Thyroid gland (tissue), 4 donors: ENCODE measurements around the gene CERT1. TPM values are rescaled to one million over a fixed set of nuclear protein-coding genes. Genes with fewer than 3 reads are reported as not detected.

Source experiments
- DNase-seq, 2 donors: peaks; one replicate each; pipeline ENCODE4 v3.0.0-alpha.2; 2019
- H3K27ac ChIP-seq, 3 donors: fragments of 200-600 bp; sonication (generic); 1 replicate in 2 of 3; 2 replicates in 1 of 3; pipeline ENCODE4 v1.5.1; 2016 to 2019; ENCODE audit warnings: mild to moderate bottlenecking in 1 of 3, moderate library complexity in 1 of 3
- H3K27me3 ChIP-seq: fragments of 200-600 bp; sonication (generic); one replicate; pipeline ENCODE4 v1.5.1; 2019
- H3K36me3 ChIP-seq, 2 donors: fragments of 200-600 bp; sonication (generic); one replicate each; pipeline ENCODE4 v1.5.1; 2016 to 2019
- H3K4me1 ChIP-seq, 2 donors: fragments of 200-600 bp; sonication (generic); one replicate each; pipeline ENCODE4 v1.5.1; 2017 to 2019
- H3K4me3 ChIP-seq, 3 donors: fragments of 200-600 bp; sonication (generic); replicated peaks in 1 of 3; 1 replicate in 2 of 3; 2 replicates in 1 of 3; pipeline ENCODE4 v1.5.1; 2016; ENCODE audit warnings: mild to moderate bottlenecking in 1 of 3
- H3K9me3 ChIP-seq: fragments of 200-600 bp; sonication (generic); one replicate; pipeline ENCODE4 v1.5.1; 2017
- CTCF ChIP-seq, 6 experiments: fragments of 200-600 bp in 3 of 6; fragments of 450-650 bp in 3 of 6; sonication (generic) in 3 of 6; IDR thresholded peaks; one replicate each; pipeline ENCODE4 v1.5.1; 2016 to 2019; ENCODE audit warnings: antibody characterized with exemption in 6 of 6, mild to moderate bottlenecking in 2 of 6, inconsistent platforms in 1 of 6, moderate library complexity in 1 of 6
- POLR2A ChIP-seq, 2 donors: fragments of 450-650 bp; IDR thresholded peaks; one replicate each; pipeline ENCODE4 v1.6.1; 2017; ENCODE audit warnings: antibody characterized with exemption in 2 of 2, mild to moderate bottlenecking in 2 of 2, moderate library complexity in 1 of 2
- WGBS, 2 donors: methylation state at CpG; one replicate each; pipeline ENCODE4 v1.1.5; 2017; 5-methylcytosine and 5-hydroxymethylcytosine counted together
- intact Hi-C: fragments of 100-400 bp; cut with DNase I; formaldehyde crosslinking; loops from one replicate; pipeline ENCODE4 v1.15.1; 2023
- total RNA-seq, 4 donors: library from RNA; depleted of rRNA; stranded (reverse); fragments of >200 nt; gene quantifications; one replicate each; pipeline ENCODE4 v1.2.3, GENCODE V29; 2016

Gene CERT1
- total RNA-seq, 4 donors from 2014 or later, result 66.3 to 87.5 (median 78.0) TPM

- Histone ChIP-seq H3K27me3 (no peaks in the 10 kb centered on the region), H3K27ac (peak overlapping the region in 1 of 3 donors; percentile 11), H3K4me1 (peaks cover 18% of the 10 kb centered on the region in 2 donors), H3K36me3 (no peaks in the 10 kb centered on the region), H3K9me3 (no peaks in the 10 kb centered on the region), H3K4me3 (no peak overlapping the region)
- intact Hi-C loops, result no loop called here
- TF ChIP-seq CTCF (IDR thresholded peaks at IDR 0.05) (no peak), POLR2A (IDR thresholded peaks at IDR 0.05) (no peak)
- no peak for DNase-seq
Measured at GRCh38 chr5:75435096-75435495, 76.3 kb downstream of the CERT1 start.

DNA sequence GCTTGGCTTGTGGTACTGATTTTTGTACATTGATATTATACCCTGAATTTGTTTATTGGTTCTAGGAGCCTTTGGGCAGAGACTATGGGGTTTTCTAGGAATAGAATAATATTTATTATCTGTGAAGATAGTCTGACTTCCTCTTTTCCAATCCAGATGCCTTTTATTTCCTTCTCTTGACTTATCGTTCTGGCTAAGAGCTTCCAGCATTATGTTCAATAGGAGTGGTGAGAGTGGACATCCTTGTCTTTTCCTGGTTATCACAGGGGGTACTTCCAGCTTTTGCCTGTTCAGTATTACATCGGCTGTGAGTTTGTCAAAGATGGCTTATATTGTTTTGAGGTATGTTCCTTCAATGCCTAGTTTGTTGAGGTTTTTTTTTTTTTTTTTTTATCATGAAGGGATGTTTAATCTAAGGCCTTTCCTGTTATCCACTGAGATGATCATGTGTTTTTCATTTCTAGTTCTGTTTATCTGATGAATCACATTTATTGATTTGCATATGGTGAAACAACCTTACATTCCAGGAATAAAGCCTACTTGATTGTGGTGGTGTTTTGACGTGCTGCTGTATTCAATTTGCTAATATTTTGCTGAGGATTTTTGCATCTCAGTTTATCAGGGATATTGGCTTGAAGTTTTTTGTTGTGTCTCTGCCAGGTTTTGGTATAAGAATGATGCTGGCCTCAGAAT is 77.5 kb downstream of the CERT1 start:
- Histone ChIP-seq H3K4me3 (no peak overlapping the region), H3K36me3 (no peaks in the 10 kb centered on the region), H3K27ac (peak overlapping the region in 2 of 3 donors; percentile 11 to 15), H3K9me3 (no peaks in the 10 kb centered on the region), H3K27me3 (no peaks in the 10 kb centered on the region), H3K4me1 (peaks cover 7 to 14% of the 10 kb centered on the region in 2 donors)
- WGBS, 2 donors, result 91 to 94% methylated on average over 3 of the region's 3 CpGs
- intact Hi-C loops, result no loop called here
- DNase-seq, result no peak
- TF ChIP-seq POLR2A (IDR thresholded peaks at IDR 0.05) (no peak), CTCF (IDR thresholded peaks at IDR 0.05) (no peak)

GRCh38 chr5:75414241-75414640 is 97.2 kb downstream of the CERT1 start:
- TF ChIP-seq CTCF (IDR thresholded peaks at IDR 0.05) (no peak), POLR2A (IDR thresholded peaks at IDR 0.05) (no peak)
- DNase-seq, result no peak
- H3K4me3 ChIP-seq, result no peak overlapping the region
- no peaks in the 10 kb centered on the region for H3K27me3 ChIP-seq
- no peak overlapping the region for H3K27ac ChIP-seq
- H3K4me1 ChIP-seq, result no peaks in the 10 kb centered on the region
- WGBS, 2 donors, result 90 to 95% methylated on average over 1 of the region's 1 CpG
- H3K9me3 ChIP-seq, result no peaks in the 10 kb centered on the region
- H3K36me3 ChIP-seq, result peaks cover 7 to 10% of the 10 kb centered on the region in 2 donors
- intact Hi-C loops, result no loop called here

GRCh38 chr5:75412111-75412990 is 99.1 kb downstream of the CERT1 start:
- TF ChIP-seq POLR2A (IDR thresholded peaks at IDR 0.05) (no peak), CTCF (IDR thresholded peaks at IDR 0.05) (peak in 1 of 6 experiments; percentile 28)
- WGBS, 2 donors, result 79 to 82% methylated on average over 4 of the region's 4 CpGs
- intact Hi-C loops, result no loop called here

DNA sequence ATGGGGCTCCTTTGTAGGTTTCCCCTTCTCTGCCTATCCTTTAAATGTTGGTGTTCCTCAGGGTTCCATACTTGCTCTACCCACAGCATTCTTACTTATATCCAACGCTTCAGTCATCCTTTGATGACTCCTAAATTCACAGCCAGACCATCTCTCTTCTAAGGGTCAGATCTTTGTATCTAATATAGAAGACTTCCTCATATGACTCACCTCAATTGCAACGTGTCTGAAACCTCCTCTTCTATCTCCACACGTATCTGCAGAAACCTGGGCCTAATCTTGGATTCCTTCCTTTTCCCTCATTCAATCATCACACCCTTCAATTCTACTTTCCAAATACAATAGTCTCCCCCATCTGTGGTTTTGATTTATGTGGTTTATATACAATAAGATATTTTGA is 106.1 kb downstream of the CERT1 start:
- Histone ChIP-seq H3K4me3 (no peak overlapping the region), H3K4me1 (no peaks in the 10 kb centered on the region), H3K36me3 (peaks cover 4 to 6% of the 10 kb centered on the region in 2 donors), H3K9me3 (no peaks in the 10 kb centered on the region), H3K27me3 (no peaks in the 10 kb centered on the region), H3K27ac (no peak overlapping the region)
- no peak for DNase-seq
- no peak for TF ChIP-seq POLR2A (IDR thresholded peaks at IDR 0.05)
- TF ChIP-seq CTCF (IDR thresholded peaks at IDR 0.05), result no peak
- intact Hi-C loops, result no loop called here
- WGBS, 2 donors, result 87 to 90% methylated on average over 3 of the region's 3 CpGs

More at GRCh38 chr5:75412111-75412990, 99.1 kb downstream of the CERT1 start:
- DNase-seq, result no peak
- H3K36me3 ChIP-seq, result peaks cover 0 to 2% of the 10 kb centered on the region in 2 donors
- H3K27ac ChIP-seq, result peak overlapping the region in 1 of 3 donors; percentile 15
- H3K4me1 ChIP-seq, result no peaks in the 10 kb centered on the region
- H3K9me3 ChIP-seq, result no peaks in the 10 kb centered on the region
- H3K4me3 ChIP-seq, result no peak overlapping the region
- H3K27me3 ChIP-seq, result no peaks in the 10 kb centered on the region
